Measurements from ENCODE around the gene DYRK2. TPM values are rescaled to one million over a fixed set of nuclear protein-coding genes. Genes with fewer than 3 reads are reported as not detected.

DYRK2 gene
- total and polyA plus RNA-seq, 2 donors (not counting 3 experiments of a cell fraction or from before 2014, with no cell fraction given): 4.5 to 11.0 TPM

DNA sequence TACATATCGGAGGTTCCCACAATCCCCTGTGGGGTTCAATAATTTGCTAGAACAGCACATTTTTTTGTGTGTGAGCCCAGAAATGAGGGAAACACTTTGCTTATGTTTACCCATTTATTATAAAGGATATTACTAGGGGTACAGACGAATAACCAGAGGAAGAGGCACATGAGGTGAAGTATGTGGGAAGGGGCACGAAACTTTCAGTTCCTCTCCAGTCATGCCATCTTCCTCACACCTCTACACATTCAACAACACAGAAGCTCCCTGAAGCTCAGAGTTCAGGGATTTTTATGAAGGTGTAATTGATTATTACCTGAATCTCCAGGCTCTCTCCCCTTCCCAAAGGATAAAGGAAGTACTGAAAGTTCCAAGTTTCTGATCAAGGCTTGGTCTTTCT lies 30.2 kb upstream of the DYRK2 start:
- Histone ChIP-seq H3K27me3 (ENCODE audit: control insufficient read depth in 2 of 2, insufficient read depth in 2 of 2, low read length in 2 of 2) (no peaks in the 10 kb centered on the region), H3K4me1 (ENCODE audit: control insufficient read depth, extremely low read depth, insufficient read depth, low read length) (no peaks in the 10 kb centered on the region), H3K4me2 (ENCODE audit: insufficient read depth, low read length) (no peak overlapping the region), H3K9me3 (replicated peaks; ENCODE audit: control insufficient read depth, insufficient read depth, low read length) (no peaks in the 10 kb centered on the region), H3K9me1 (replicated peaks; ENCODE audit: control insufficient read depth, extremely low read depth, insufficient read depth, low read length) (no peaks in the 10 kb centered on the region), H3K27ac (ENCODE audit: insufficient read depth, low read depth, low read length) (no peak overlapping the region), H3K79me2 (ENCODE audit: control insufficient read depth, insufficient read depth, low read length) (no peaks in the 10 kb centered on the region), H3K9ac (replicated peaks; ENCODE audit: extremely low read depth, insufficient read depth, low read length) (no peak overlapping the region), H3K36me3 (ENCODE audit: control insufficient read depth in 2 of 2, extremely low read depth in 1 of 2, insufficient read depth in 2 of 2, low read length in 2 of 2) (no peaks in the 10 kb centered on the region), H4K20me1 (replicated peaks; ENCODE audit: control insufficient read depth, extremely low read depth, insufficient read depth, low read length) (no peaks in the 10 kb centered on the region), H2AFZ (ENCODE audit: low read depth, low read length) (no peak overlapping the region), H3K4me3 (replicated peaks in 1 of 3; ENCODE audit: insufficient read depth in 1 of 3, low read depth in 1 of 3, low read length in 3 of 3) (no peak overlapping the region)
- ChIA-PET CTCF (no interaction called here), POLR2A (no interaction called here)
- DNase-seq (ENCODE audit: low read depth, low spot score) (no peak), FAIRE-seq (no peak)
- no peak for TF ChIP-seq FOS (IDR thresholded peaks at IDR 0.05; ENCODE audit: borderline replicate concordance, insufficient read depth, low read length)
- TF ChIP-seq POLR2AphosphoS5 (IDR thresholded peaks at IDR 0.05; ENCODE audit: insufficient read depth, low read depth, low read length): no peak
- TF ChIP-seq EZH2 (IDR thresholded peaks at IDR 0.05; ENCODE audit: borderline replicate concordance, low read depth, low read length, severe bottlenecking): no peak
- TF ChIP-seq, protein P1, sequence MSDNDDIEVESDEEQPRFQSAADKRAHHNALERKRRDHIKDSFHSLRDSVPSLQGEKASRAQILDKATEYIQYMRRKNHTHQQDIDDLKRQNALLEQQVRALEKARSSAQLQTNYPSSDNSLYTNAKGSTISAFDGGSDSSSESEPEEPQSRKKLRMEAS (IDR thresholded peaks at IDR 0.05; ENCODE audit: insufficient read depth, insufficient read length): no peak
- intact Hi-C loops (cut with micrococcal nuclease): no loop called here
- dilution Hi-C loops (cut with MboI; ENCODE audit: extremely low pct_ligation_motif_present, low sequenced_read_pairs): no loop called here
- no TSS peak for BruUV-seq (replicated peaks)

DNA sequence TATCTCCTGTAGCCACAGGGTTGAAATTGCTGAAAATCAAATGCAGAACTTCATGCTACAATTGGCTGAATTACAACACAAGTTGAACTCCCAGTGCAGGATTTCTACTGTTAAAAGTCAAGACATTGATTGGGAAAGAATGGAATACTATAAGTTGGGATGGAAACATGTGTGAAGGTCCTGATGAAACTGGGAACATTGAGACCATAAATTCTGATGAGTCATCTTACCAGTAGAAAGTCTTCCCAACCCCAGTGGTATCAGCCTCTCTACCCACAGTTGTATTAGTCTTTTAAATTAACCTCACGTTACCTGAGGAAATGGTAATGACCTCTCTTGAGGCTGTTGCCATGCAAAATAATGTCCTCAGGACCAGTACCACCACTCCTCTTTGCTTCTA lies 27.4 kb upstream of the DYRK2 start:
- FAIRE-seq (no peak), DNase-seq (ENCODE audit: low read depth, low spot score) (no peak)
- ChIA-PET CTCF (no interaction called here), POLR2A (no interaction called here)
- Histone ChIP-seq H3K9me1 (replicated peaks; ENCODE audit: control insufficient read depth, extremely low read depth, insufficient read depth, low read length) (no peaks in the 10 kb centered on the region), H3K4me2 (ENCODE audit: insufficient read depth, low read length) (no peak overlapping the region), H3K36me3 (ENCODE audit: control insufficient read depth in 2 of 2, extremely low read depth in 1 of 2, insufficient read depth in 2 of 2, low read length in 2 of 2) (no peaks in the 10 kb centered on the region), H3K9ac (replicated peaks; ENCODE audit: extremely low read depth, insufficient read depth, low read length) (no peak overlapping the region), H3K4me1 (ENCODE audit: control insufficient read depth, extremely low read depth, insufficient read depth, low read length) (no peaks in the 10 kb centered on the region), H4K20me1 (replicated peaks; ENCODE audit: control insufficient read depth, extremely low read depth, insufficient read depth, low read length) (no peaks in the 10 kb centered on the region), H3K9me3 (replicated peaks; ENCODE audit: control insufficient read depth, insufficient read depth, low read length) (no peaks in the 10 kb centered on the region), H3K79me2 (ENCODE audit: control insufficient read depth, insufficient read depth, low read length) (no peaks in the 10 kb centered on the region), H2AFZ (ENCODE audit: low read depth, low read length) (no peak overlapping the region), H3K27ac (ENCODE audit: insufficient read depth, low read depth, low read length) (no peak overlapping the region), H3K4me3 (replicated peaks in 1 of 3; ENCODE audit: insufficient read depth in 1 of 3, low read depth in 1 of 3, low read length in 3 of 3) (no peak overlapping the region), H3K27me3 (ENCODE audit: control insufficient read depth in 2 of 2, insufficient read depth in 2 of 2, low read length in 2 of 2) (no peaks in the 10 kb centered on the region)
- dilution Hi-C loops (cut with MboI; ENCODE audit: extremely low pct_ligation_motif_present, low sequenced_read_pairs) (no loop called here), intact Hi-C loops (cut with micrococcal nuclease) (no loop called here)
- TF ChIP-seq POLR2A (IDR thresholded peaks at IDR 0.05; ENCODE audit: low read depth, low read length) (no peak), JUN (IDR thresholded peaks at IDR 0.05; ENCODE audit: borderline replicate concordance, insufficient read depth, insufficient read length, low read depth) (no peak), GATA2 (IDR thresholded peaks at IDR 0.05; ENCODE audit: insufficient read depth, insufficient read length, low read depth, low read length) (no peak), POLR2AphosphoS5 (IDR thresholded peaks at IDR 0.05; ENCODE audit: insufficient read depth, low read depth, low read length) (no peak), EZH2 (IDR thresholded peaks at IDR 0.05; ENCODE audit: borderline replicate concordance, low read depth, low read length, severe bottlenecking) (no peak), MYC (IDR thresholded peaks at IDR 0.05; ENCODE audit: low read depth, low read length) (no peak), FOS (IDR thresholded peaks at IDR 0.05; ENCODE audit: borderline replicate concordance, insufficient read depth, low read length) (no peak)
- TF ChIP-seq, protein P1 (IDR thresholded peaks at IDR 0.05; ENCODE audit: insufficient read depth, insufficient read length): no peak
- TF ChIP-seq, protein P2, sequence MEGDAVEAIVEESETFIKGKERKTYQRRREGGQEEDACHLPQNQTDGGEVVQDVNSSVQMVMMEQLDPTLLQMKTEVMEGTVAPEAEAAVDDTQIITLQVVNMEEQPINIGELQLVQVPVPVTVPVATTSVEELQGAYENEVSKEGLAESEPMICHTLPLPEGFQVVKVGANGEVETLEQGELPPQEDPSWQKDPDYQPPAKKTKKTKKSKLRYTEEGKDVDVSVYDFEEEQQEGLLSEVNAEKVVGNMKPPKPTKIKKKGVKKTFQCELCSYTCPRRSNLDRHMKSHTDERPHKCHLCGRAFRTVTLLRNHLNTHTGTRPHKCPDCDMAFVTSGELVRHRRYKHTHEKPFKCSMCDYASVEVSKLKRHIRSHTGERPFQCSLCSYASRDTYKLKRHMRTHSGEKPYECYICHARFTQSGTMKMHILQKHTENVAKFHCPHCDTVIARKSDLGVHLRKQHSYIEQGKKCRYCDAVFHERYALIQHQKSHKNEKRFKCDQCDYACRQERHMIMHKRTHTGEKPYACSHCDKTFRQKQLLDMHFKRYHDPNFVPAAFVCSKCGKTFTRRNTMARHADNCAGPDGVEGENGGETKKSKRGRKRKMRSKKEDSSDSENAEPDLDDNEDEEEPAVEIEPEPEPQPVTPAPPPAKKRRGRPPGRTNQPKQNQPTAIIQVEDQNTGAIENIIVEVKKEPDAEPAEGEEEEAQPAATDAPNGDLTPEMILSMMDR (IDR thresholded peaks at IDR 0.05; ENCODE audit: extremely low read depth in 1 of 2, insufficient read depth in 1 of 2, low read depth in 1 of 2, low read length in 2 of 2): no peak
- BruUV-seq (replicated peaks): no TSS peak
